HG03520 (cell line): Measurements from ENCODE around the gene LDHAL6B.

ENCODE experiments used
- ATAC-seq: cut with Tn5 transposase; IDR thresholded peaks from one replicate; pipeline ENCODE4 v1.9.1; 2021; ENCODE audit warnings: mild to moderate bottlenecking, moderate library complexity; ENCODE audit not compliant: unreplicated experiment

LDHAL6B gene

GRCh38 chr15:59176653-59177316, 29.9 kb upstream of the LDHAL6B start:
- no peak for ATAC-seq

GRCh38 chr15:59177317-59177660, 29.4 kb upstream of the LDHAL6B start:
- ATAC-seq, result no peak

GRCh38 chr15:59178151-59178695, 28.4 kb upstream of the LDHAL6B start:
- ATAC-seq, result no peak

GRCh38 chr15:59179717-59180116, 26.9 kb upstream of the LDHAL6B start:
- no peak for ATAC-seq

GRCh38 chr15:59180945-59181600, 25.6 kb upstream of the LDHAL6B start:
- ATAC-seq, result no peak

- ATAC-seq, result no peak
Observed at GRCh38 chr15:59185725-59186124, 20.9 kb upstream of the LDHAL6B start.

- ATAC-seq, result no peak
Observed at GRCh38 chr15:59186501-59186900, 20.1 kb upstream of the LDHAL6B start.

- no peak for ATAC-seq
Observed at GRCh38 chr15:59189241-59189640, 17.4 kb upstream of the LDHAL6B start.

GRCh38 chr15:59190291-59190690, 16.4 kb upstream of the LDHAL6B start:
- no peak for ATAC-seq

GRCh38 chr15:59191855-59192237, 14.8 kb upstream of the LDHAL6B start:
- ATAC-seq, result no peak

- ATAC-seq, result no peak
Observed at GRCh38 chr15:59194639-59195325, 11.9 kb upstream of the LDHAL6B start.

GRCh38 chr15:59196416-59196815, 10.2 kb upstream of the LDHAL6B start:
- no peak for ATAC-seq

GRCh38 chr15:59197454-59197853, 9.2 kb upstream of the LDHAL6B start:
- ATAC-seq, result no peak

- no peak for ATAC-seq
Observed at GRCh38 chr15:59199626-59200465, 6.8 kb upstream of the LDHAL6B start.

- ATAC-seq, result no peak
Observed at GRCh38 chr15:59200560-59200959, 6.1 kb upstream of the LDHAL6B start.

GRCh38 chr15:59203008-59203407, 3.6 kb upstream of the LDHAL6B start:
- no peak for ATAC-seq

- ATAC-seq, result no peak
Observed at GRCh38 chr15:59203657-59204056, 3.0 kb upstream of the LDHAL6B start.

GRCh38 chr15:59205839-59206622, 612 bp upstream of the LDHAL6B start:
- no peak for ATAC-seq

- no peak for ATAC-seq
Observed at GRCh38 chr15:59208613-59209249, 2.1 kb downstream of the LDHAL6B start.

GRCh38 chr15:59210186-59210585, 3.5 kb downstream of the LDHAL6B start:
- no peak for ATAC-seq
